ENCODE data around the gene SLC13A5.
"Not testable (repeated sequence)": the region's sequence is repeated elsewhere in the genome, so short reads cannot be mapped to it uniquely, and the experiment has no call there.

The SLC13A5 gene

DNA sequence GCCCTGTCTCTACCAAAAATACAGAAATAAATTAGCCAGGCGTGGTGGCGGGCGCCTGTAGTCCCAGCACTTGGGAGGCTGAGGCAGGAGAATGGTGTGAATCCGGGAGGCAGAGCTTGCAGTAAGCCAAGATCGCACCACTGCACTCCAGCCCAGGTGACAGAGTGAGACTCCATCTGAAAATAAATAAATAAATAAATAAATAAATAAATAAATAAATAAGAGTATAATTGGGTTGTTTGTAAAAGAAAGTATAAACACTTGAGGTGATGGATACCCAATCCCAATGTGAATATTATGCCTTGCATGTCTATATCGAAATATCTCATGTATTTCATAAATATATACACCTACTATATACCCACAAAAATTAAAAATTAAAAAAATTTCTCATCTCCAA lies 33.5 kb upstream of the SLC13A5 start:
- not testable (repeated sequence) for H3K9ac ChIP-seq (ENCODE audit: low read length); H3K4me1 ChIP-seq (ENCODE audit: insufficient read depth, low read length); H3K9me3 ChIP-seq (ENCODE audit: low read length); H3K36me3 ChIP-seq (ENCODE audit: insufficient read depth, low read length); H3K4me3 ChIP-seq (ENCODE audit: low read depth in 1 of 2, low read length in 2 of 2); H3K27ac ChIP-seq (ENCODE audit: low read depth, low read length); H3K27me3 ChIP-seq (ENCODE audit: control insufficient read depth in 1 of 2, insufficient read depth in 2 of 2, low read length in 2 of 2)

DNA sequence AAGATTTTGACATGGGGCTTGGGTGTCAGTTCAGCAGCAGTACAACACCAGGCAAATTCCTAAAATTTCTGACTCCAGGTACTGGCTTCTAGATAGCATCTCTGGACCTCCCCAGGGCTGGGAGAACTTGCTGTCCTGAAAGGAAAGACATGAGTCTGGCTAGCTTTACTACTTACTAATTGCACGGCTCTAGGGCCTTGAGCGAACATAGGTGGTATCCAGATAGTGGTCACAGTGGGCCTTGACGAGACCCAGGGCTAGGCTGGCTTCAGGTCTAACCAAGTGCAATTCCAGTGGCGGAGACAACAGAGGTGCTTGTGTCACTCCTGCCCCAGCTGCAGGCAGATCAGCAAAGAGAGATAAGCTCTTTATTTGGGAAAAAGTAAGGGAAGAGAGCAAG lies 16.4 kb upstream of the SLC13A5 start:
- Histone ChIP-seq H3K4me3 (ENCODE audit: low read depth in 1 of 2, low read length in 2 of 2) (no peak overlapping the region), H3K9me3 (ENCODE audit: low read length) (no peaks in the 10 kb centered on the region), H3K27ac (ENCODE audit: low read depth, low read length) (no peak overlapping the region), H3K36me3 (ENCODE audit: insufficient read depth, low read length) (no peaks in the 10 kb centered on the region), H3K9ac (ENCODE audit: low read length) (no peak overlapping the region), H3K4me1 (ENCODE audit: insufficient read depth, low read length) (no peaks in the 10 kb centered on the region), H3K27me3 (ENCODE audit: control insufficient read depth in 1 of 2, insufficient read depth in 2 of 2, low read length in 2 of 2) (no peaks in the 10 kb centered on the region)

- Histone ChIP-seq H3K36me3 (ENCODE audit: insufficient read depth, low read length) (no peaks in the 10 kb centered on the region), H3K9me3 (ENCODE audit: low read length) (no peaks in the 10 kb centered on the region), H3K27me3 (ENCODE audit: control insufficient read depth in 1 of 2, insufficient read depth in 2 of 2, low read length in 2 of 2) (no peaks in the 10 kb centered on the region), H3K9ac (ENCODE audit: low read length) (no peak overlapping the region), H3K4me1 (ENCODE audit: insufficient read depth, low read length) (no peaks in the 10 kb centered on the region), H3K4me3 (ENCODE audit: low read depth in 1 of 2, low read length in 2 of 2) (no peak overlapping the region), H3K27ac (ENCODE audit: low read depth, low read length) (no peak overlapping the region)
Observed at GRCh38 chr17:6724009-6724408, 10.8 kb upstream of the SLC13A5 start.

DNA sequence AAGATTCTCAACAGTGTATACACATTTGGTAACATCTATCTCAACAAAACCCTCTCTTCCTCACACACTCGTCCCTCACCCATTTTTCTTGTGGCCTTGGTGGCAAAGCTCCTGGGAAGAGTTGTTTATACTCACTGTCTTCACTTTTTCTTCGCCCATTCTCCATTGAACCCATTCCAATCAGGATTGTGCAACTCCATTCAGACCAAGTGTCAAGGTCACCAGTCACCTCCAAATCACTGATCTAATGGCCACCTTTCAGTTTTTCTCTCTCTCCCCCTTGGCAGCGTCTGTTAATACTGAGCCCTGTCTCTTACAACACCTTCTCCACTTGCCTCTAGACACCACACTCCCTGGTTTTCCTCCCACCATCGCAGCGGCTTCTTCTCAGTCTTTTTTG lies 8.6 kb upstream of the SLC13A5 start:
- no peaks in the 10 kb centered on the region for H3K4me1 ChIP-seq (ENCODE audit: insufficient read depth, low read length)
- H3K27me3 ChIP-seq (ENCODE audit: control insufficient read depth in 1 of 2, insufficient read depth in 2 of 2, low read length in 2 of 2) = no peaks in the 10 kb centered on the region
- H3K4me3 ChIP-seq (ENCODE audit: low read depth in 1 of 2, low read length in 2 of 2) = no peak overlapping the region
- no peak overlapping the region for H3K9ac ChIP-seq (ENCODE audit: low read length)
- H3K9me3 ChIP-seq (ENCODE audit: low read length) = no peaks in the 10 kb centered on the region
- H3K27ac ChIP-seq (ENCODE audit: low read depth, low read length) = no peak overlapping the region
- no peaks in the 10 kb centered on the region for H3K36me3 ChIP-seq (ENCODE audit: insufficient read depth, low read length)

- Histone ChIP-seq H3K4me1 (ENCODE audit: insufficient read depth, low read length) (no peaks in the 10 kb centered on the region), H3K4me3 (ENCODE audit: low read depth in 1 of 2, low read length in 2 of 2) (no peak overlapping the region), H3K27me3 (ENCODE audit: control insufficient read depth in 1 of 2, insufficient read depth in 2 of 2, low read length in 2 of 2) (peaks cover 4 to 27% of the 10 kb centered on the region in 2 donors), H3K9ac (ENCODE audit: low read length) (no peak overlapping the region), H3K36me3 (ENCODE audit: insufficient read depth, low read length) (no peaks in the 10 kb centered on the region), H3K9me3 (ENCODE audit: low read length) (no peaks in the 10 kb centered on the region), H3K27ac (ENCODE audit: low read depth, low read length) (no peak overlapping the region)
Observed at GRCh38 chr17:6716736-6717135, 3.6 kb upstream of the SLC13A5 start.

- H3K4me3 ChIP-seq (ENCODE audit: low read depth in 1 of 2, low read length in 2 of 2) = no peak overlapping the region
- no peak overlapping the region for H3K27ac ChIP-seq (ENCODE audit: low read depth, low read length)
- peaks cover 4 to 36% of the 10 kb centered on the region in 2 donors for H3K27me3 ChIP-seq (ENCODE audit: control insufficient read depth in 1 of 2, insufficient read depth in 2 of 2, low read length in 2 of 2)
- no peaks in the 10 kb centered on the region for H3K36me3 ChIP-seq (ENCODE audit: insufficient read depth, low read length)
- H3K9me3 ChIP-seq (ENCODE audit: low read length) = no peaks in the 10 kb centered on the region
- no peak overlapping the region for H3K9ac ChIP-seq (ENCODE audit: low read length)
- H3K4me1 ChIP-seq (ENCODE audit: insufficient read depth, low read length) = no peaks in the 10 kb centered on the region
Observed at GRCh38 chr17:6714315-6714874, 1.2 kb upstream of the SLC13A5 start.

DNA sequence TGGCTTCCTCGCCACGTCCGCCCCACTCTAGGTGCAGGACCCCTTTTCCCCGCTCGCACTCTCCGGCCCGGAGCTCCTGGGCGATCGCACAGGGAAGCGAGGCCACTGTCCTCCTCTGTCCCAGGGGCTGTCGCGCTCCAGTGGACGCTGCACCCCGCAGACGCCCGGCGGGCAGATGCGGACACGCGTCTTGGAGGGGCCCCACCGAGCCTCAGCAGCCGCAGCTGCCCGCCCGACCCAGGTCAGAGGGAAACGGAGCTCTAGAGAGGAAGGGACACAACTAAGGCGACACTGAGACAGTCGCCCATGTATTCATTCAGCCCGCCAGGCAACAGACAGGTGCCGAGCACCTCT lies 726 bp upstream of the SLC13A5 start:
- H3K4me3 ChIP-seq (ENCODE audit: low read depth in 1 of 2, low read length in 2 of 2) = no peak overlapping the region
- no peaks in the 10 kb centered on the region for H3K9me3 ChIP-seq (ENCODE audit: low read length)
- peaks cover 4 to 36% of the 10 kb centered on the region in 2 donors for H3K27me3 ChIP-seq (ENCODE audit: control insufficient read depth in 1 of 2, insufficient read depth in 2 of 2, low read length in 2 of 2)
- H3K4me1 ChIP-seq (ENCODE audit: insufficient read depth, low read length) = no peaks in the 10 kb centered on the region
- no peak overlapping the region for H3K9ac ChIP-seq (ENCODE audit: low read length)
- no peaks in the 10 kb centered on the region for H3K36me3 ChIP-seq (ENCODE audit: insufficient read depth, low read length)
- H3K27ac ChIP-seq (ENCODE audit: low read depth, low read length) = no peak overlapping the region

DNA sequence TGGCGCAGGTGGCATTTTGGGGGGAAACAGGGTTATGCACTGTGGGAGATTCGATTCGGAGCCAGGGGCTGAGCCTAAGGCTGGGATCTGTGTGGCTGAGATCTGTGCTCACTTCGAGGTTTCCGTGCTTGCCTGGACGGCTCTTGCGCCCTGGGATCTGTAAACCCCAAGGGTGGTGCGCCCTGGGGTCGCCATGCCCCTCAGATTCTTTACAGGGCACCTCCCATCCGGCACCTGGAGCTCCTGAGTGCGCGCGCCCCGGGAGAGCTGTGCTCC lies 377 bp downstream of the SLC13A5 start:
- Histone ChIP-seq H3K27ac (ENCODE audit: low read depth, low read length) (no peak overlapping the region), H3K36me3 (ENCODE audit: insufficient read depth, low read length) (no peaks in the 10 kb centered on the region), H3K4me1 (ENCODE audit: insufficient read depth, low read length) (no peaks in the 10 kb centered on the region), H3K9ac (ENCODE audit: low read length) (no peak overlapping the region), H3K27me3 (ENCODE audit: control insufficient read depth in 1 of 2, insufficient read depth in 2 of 2, low read length in 2 of 2) (peaks cover 4 to 36% of the 10 kb centered on the region in 2 donors), H3K4me3 (ENCODE audit: low read depth in 1 of 2, low read length in 2 of 2) (no peak overlapping the region), H3K9me3 (ENCODE audit: low read length) (no peaks in the 10 kb centered on the region)

DNA sequence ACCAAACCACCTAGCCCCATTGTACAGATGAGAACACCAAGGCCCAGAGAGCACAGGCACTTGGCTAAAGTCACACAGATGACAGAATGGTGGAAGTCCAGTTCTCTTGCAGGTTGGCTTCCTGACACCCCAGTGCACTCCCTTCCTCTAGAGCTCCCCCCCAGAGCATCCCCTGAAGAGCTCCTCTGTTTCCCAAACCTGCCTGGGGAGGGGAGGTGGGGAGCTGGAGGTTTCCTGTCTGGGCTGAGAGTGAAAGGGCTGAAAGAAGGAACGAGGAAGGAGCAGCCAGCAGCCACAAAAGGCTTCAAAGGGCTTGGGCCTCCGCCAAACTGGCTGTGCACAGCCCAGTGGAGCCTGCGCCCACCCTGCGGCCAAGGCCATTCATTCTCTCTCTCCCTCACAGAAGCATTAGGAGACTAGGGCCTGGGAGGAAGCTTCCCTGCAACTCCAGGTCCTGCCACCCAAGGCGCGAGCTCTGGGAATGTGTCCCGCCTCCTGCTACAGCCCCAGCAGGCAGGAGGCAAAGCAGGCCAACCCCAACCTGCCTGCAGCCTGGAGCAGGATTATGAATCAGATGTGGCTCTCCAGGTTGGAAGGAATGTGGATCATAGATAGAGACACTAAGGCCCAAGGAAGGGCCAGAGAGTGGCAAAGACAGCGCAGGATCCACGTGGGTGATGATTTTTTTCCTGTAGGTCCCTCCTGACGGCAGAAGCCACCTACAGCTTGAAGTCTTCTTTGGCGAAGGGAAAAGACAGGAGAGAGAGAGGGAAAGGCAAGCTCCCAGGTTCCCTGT lies 913 bp downstream of the SLC13A5 start:
- H3K4me3 ChIP-seq (ENCODE audit: low read depth in 1 of 2, low read length in 2 of 2) = no peak overlapping the region

GRCh38 chr17:6711681-6712057 lies 1.5 kb downstream of the SLC13A5 start:
- H3K36me3 ChIP-seq (ENCODE audit: insufficient read depth, low read length) = no peaks in the 10 kb centered on the region
- no peaks in the 10 kb centered on the region for H3K9me3 ChIP-seq (ENCODE audit: low read length)
- peaks cover 4 to 36% of the 10 kb centered on the region in 2 donors for H3K27me3 ChIP-seq (ENCODE audit: control insufficient read depth in 1 of 2, insufficient read depth in 2 of 2, low read length in 2 of 2)
- no peaks in the 10 kb centered on the region for H3K4me1 ChIP-seq (ENCODE audit: insufficient read depth, low read length)
- no peak overlapping the region for H3K4me3 ChIP-seq (ENCODE audit: low read depth in 1 of 2, low read length in 2 of 2)
- no peak overlapping the region for H3K9ac ChIP-seq (ENCODE audit: low read length)
- no peak overlapping the region for H3K27ac ChIP-seq (ENCODE audit: low read depth, low read length)

More for the DNA sequence above, 913 bp downstream of the SLC13A5 start:
- no peaks in the 10 kb centered on the region for H3K36me3 ChIP-seq (ENCODE audit: insufficient read depth, low read length)
- H3K9ac ChIP-seq (ENCODE audit: low read length) = no peak overlapping the region
- no peaks in the 10 kb centered on the region for H3K9me3 ChIP-seq (ENCODE audit: low read length)
- no peaks in the 10 kb centered on the region for H3K4me1 ChIP-seq (ENCODE audit: insufficient read depth, low read length)
- H3K27me3 ChIP-seq (ENCODE audit: control insufficient read depth in 1 of 2, insufficient read depth in 2 of 2, low read length in 2 of 2) = peaks cover 4 to 36% of the 10 kb centered on the region in 2 donors
- no peak overlapping the region for H3K27ac ChIP-seq (ENCODE audit: low read depth, low read length)

GRCh38 chr17:6711081-6711674 lies 2.0 kb downstream of the SLC13A5 start:
- Histone ChIP-seq H3K9me3 (ENCODE audit: low read length) (no peaks in the 10 kb centered on the region), H3K4me3 (ENCODE audit: low read depth in 1 of 2, low read length in 2 of 2) (no peak overlapping the region), H3K9ac (ENCODE audit: low read length) (no peak overlapping the region), H3K36me3 (ENCODE audit: insufficient read depth, low read length) (no peaks in the 10 kb centered on the region), H3K27me3 (ENCODE audit: control insufficient read depth in 1 of 2, insufficient read depth in 2 of 2, low read length in 2 of 2) (peaks cover 4 to 36% of the 10 kb centered on the region in 2 donors), H3K4me1 (ENCODE audit: insufficient read depth, low read length) (no peaks in the 10 kb centered on the region), H3K27ac (ENCODE audit: low read depth, low read length) (no peak overlapping the region)

- peaks cover 4 to 36% of the 10 kb centered on the region in 2 donors for H3K27me3 ChIP-seq (ENCODE audit: control insufficient read depth in 1 of 2, insufficient read depth in 2 of 2, low read length in 2 of 2)
Observed at GRCh38 chr17:6710317-6710716, 2.9 kb downstream of the SLC13A5 start.

More at GRCh38 chr17:6710317-6710716, 2.9 kb downstream of the SLC13A5 start:
- no peak overlapping the region for H3K4me3 ChIP-seq (ENCODE audit: low read depth in 1 of 2, low read length in 2 of 2)
- H3K4me1 ChIP-seq (ENCODE audit: insufficient read depth, low read length) = no peaks in the 10 kb centered on the region
- no peak overlapping the region for H3K27ac ChIP-seq (ENCODE audit: low read depth, low read length)
- H3K9me3 ChIP-seq (ENCODE audit: low read length) = no peaks in the 10 kb centered on the region
- H3K36me3 ChIP-seq (ENCODE audit: insufficient read depth, low read length) = no peaks in the 10 kb centered on the region
- no peak overlapping the region for H3K9ac ChIP-seq (ENCODE audit: low read length)
